GM19455 (cell line): ENCODE results near the gene NEURL3.
"Not testable (repeated sequence)": the region's sequence is repeated elsewhere in the genome, so short reads cannot be mapped to it uniquely, and the experiment has no call there.

ENCODE experiments used
- ATAC-seq: cut with Tn5 transposase; IDR thresholded peaks from one replicate; pipeline ENCODE4 v1.9.1; 2021; ENCODE audit not compliant: unreplicated experiment

NEURL3 gene

DNA sequence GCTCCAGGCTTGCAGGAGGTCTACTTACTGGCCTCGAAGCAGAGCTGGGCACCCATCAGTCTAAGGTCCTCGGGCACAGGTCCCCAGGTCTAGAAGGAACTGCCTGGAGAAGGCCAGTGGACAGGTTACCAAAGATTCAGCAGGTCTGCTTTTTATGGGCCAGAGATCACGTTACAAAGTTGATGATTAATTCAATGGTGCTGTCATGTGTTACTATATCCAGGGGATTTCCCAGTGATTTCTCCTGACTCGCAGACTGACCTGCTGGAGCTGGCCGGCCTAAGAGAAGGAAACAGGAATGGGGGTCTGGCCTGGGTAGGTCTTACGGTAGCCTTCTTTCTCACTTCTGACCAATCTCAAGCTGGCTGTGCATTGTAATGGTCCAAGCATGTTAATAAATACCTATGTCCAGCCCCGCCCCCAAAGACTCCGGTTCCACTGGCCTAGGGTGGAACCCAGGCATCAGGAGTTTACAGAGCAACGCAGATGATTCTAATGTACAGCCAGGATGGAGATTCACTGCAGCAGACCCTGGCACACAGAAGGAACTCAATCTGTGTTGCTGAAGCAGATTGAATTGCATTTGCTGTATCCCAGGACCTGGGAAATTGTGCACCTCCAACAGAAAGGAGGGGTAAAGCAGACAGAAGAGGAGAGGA, at the start of gene NEURL3:
TSS of gene NEURL3 (minus strand) at position 127 of the 659 bp plus-strand sequence. CDS start at position 56, 71 bp downstream.
- no peak for ATAC-seq

GRCh38 chr2:96554293-96555145, 49.4 kb upstream of the NEURL3 start:
- ATAC-seq = peak; percentile 52

DNA sequence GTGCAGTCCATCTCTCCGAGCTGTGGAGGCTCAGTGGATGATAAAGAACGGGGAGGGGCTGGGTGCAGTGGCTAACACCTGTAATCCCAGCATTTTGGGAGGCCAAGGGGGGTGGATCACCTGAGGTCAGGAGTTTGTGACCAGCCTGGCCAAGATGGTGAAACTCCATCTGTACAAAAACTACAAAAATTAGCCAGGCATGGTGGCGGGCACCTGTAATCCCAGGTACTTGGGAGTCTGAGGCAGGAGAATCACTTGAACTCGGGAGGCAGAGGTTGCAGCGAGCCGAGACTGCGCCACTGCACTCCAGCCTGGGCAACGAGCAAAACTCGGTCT, 48.8 kb upstream of the NEURL3 start:
- not testable (repeated sequence) for ATAC-seq

- no peak for ATAC-seq
Observed at GRCh38 chr2:96553176-96553956, 48.2 kb upstream of the NEURL3 start.

- ATAC-seq = no peak
Observed at GRCh38 chr2:96552315-96553175, 47.4 kb upstream of the NEURL3 start.

DNA sequence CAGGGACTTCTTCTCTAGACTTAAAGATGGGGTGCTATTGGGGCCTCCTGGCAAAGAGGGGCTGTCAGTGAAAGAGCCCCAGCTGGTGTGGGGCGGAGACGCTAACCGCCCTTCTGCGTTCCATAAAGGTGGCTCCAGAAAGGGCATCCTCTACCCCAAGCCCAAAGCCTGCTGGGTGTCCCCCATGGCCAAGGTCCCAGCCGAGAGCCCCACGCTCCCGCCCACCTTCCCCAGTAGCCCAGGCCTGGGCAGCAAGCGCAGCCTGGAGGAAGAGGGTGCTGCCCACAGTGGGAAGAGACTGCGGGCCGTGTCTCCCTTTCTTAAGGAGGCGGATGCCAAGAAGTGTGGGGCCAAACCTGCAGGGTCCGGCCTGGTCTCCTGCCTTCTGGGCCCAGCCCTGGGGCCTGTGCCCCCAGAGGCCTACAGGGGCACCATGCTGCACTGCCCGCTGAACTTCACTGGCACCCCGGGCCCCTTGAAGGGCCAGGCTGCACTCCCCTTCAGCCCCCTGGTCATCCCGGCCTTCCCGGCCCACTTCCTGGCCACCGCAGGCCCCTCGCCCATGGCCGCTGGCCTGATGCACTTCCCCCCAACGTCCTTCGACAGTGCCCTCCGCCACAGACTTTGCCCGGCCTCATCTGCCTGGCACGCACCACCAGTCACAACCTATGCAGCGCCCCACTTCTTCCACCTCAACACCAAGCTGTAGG, 46.6 kb upstream of the NEURL3 start:
- ATAC-seq = no peak

DNA sequence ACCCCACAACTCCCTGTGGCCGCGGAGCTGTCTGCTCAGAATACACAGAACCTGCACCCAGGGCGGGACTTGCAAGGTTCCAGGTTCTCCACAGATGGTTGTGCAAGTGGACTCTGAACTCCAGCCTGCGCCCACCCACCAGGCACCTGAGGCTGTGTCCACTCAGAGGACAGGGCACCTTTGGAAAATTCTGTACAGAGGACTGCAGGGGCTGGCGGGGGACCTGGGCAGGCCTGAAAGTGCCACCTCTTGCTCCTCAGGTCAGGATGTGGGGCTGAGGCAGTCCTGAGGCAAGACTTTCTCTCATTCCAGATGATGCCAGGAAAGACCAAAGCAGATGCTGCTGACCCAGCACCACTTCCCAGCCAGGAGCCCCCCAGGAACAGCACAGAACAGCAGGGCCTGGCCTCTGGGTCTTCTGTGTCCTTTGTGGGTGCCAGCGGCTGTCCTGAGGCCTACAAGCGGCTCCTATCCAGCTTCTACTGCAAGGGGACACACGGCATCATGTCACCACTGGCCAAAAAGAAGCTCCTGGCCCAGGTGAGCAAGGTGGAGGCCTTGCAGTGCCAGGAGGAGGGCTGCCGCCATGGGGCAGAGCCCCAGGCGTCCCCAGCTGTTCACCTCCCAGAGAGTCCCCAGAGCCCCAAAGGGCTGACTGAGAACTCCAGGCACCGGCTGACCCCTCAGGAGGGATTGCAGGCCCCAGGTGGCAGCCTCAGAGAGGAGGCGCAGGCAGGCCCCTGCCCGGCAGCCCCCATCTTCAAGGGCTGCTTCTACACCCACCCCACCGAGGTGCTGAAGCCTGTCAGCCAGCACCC, 45.8 kb upstream of the NEURL3 start:
- ATAC-seq = no peak

DNA sequence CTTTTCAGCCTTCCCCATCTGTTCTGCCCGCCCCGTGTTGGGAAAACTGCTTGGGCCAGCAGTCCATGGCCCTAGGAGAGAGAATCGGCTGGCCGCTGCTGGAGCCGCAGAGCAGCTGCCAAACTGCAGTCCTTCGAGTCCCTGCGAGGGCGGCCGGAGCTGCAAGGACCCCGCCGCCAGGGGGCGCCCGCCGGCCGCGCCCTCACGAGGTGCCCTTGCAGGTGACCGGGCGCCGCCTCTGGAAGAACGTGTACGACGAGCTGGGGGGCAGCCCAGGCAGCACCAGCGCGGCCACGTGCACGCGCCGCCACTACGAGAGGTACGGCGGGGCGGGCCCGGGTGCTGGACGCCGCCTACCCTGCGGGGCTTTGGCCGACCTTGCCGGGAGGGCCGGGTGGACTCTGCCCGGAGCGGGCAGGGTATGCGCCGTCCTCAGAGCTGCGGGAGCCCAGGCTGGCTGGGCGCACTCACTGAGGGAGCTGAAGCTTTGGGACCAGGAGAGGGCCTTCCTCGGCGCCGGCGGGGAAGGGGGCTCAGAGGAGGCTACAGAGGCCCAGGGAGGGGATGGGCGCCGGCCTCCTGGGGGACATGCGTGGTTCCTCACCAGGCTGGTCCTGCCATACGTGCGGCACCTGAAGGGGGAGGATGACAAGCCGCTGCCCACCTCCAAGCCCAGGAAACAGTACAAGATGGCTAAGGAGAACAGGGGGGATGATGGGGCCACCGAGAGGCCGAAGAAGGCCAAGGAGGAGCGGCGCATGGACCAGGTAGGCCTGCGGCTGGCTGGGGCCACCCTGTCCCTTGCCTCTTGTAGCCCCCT, 45.0 kb upstream of the NEURL3 start:
- no peak for ATAC-seq

- no peak for ATAC-seq
Observed at GRCh38 chr2:96549466-96549785, 44.3 kb upstream of the NEURL3 start.

GRCh38 chr2:96548558-96549465, 43.7 kb upstream of the NEURL3 start:
- no peak for ATAC-seq

DNA sequence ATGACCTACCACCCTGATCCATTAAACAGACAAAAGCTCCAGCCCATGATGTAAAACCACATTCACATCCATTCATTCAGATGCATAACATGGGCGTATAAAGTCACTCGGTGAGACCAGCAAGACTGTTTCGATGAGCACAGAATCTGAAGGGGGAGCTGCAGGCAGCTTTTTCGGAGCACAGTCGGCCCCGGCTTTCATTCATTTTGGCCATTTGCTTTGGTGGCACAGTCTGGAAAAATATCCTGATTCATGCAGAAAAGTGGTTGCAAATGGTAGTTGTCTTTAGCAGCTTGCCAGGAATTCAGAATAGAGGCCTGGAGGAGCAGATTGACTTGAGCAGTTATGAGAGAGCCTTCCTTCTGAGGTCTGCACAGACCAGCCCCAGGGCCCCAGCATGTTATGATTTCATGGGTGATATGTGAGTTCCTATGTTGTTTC, 42.6 kb upstream of the NEURL3 start:
- ATAC-seq = no peak

- no peak for ATAC-seq
Observed at GRCh38 chr2:96547203-96547641, 42.1 kb upstream of the NEURL3 start.

DNA sequence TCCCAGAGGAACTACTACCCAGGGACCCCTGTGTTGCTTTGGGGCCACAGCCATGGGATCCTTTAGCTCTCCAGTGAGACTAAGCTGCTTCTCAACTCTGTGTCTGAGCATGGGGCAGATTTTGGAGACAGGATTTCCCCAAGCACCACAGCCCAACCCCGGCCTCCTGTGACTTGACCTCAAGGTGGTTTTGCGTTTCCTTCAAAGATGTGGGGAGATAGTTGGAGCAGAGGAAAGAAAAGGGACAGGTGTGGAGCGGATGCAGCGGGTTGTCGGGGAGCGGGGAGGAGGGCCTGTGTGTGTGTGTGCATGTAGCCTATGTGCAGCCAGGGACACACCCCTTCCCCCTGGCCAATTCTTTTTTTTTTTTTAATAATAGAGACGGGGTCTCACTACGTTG, 41.6 kb upstream of the NEURL3 start:
- ATAC-seq = no peak

GRCh38 chr2:96546321-96546720, 41.2 kb upstream of the NEURL3 start:
- no peak for ATAC-seq

GRCh38 chr2:96542357-96542977, 37.3 kb upstream of the NEURL3 start:
- ATAC-seq = no peak

- ATAC-seq = no peak
Observed at GRCh38 chr2:96541398-96542152, 36.4 kb upstream of the NEURL3 start.
